Thoracic aorta (tissue), 2 donors: Measurements from ENCODE around the gene PTPRN2. TPM values are rescaled to one million over a fixed set of nuclear protein-coding genes. Genes with fewer than 3 reads are reported as not detected.

Experiments
- ATAC-seq: fragments of 150-250 bp; one replicate; pipeline ENCODE4 v1.8.0; 2017; ENCODE audit warnings: low read depth; ENCODE audit not compliant: insufficient number of reproducible peaks, low FRiP score
- DNase-seq: peaks from one replicate; pipeline ENCODE4 v3.0.0-alpha.2; 2020; ENCODE audit warnings: low spot score
- H3K27ac ChIP-seq, 2 donors: fragments of 200-600 bp; sonication (generic); 1 replicate in 1 of 2; 2 replicates in 1 of 2; pipeline ENCODE4 v1.5.1; 2016; ENCODE audit warnings: mild to moderate bottlenecking in 2 of 2, moderate library complexity in 2 of 2
- H3K27me3 ChIP-seq: fragments of 200-600 bp; sonication (generic); replicated peaks from 2 replicates; pipeline ENCODE4 v1.6.0; 2016; ENCODE audit warnings: mild to moderate bottlenecking; ENCODE audit not compliant: insufficient read depth
- H3K36me3 ChIP-seq: fragments of 200-600 bp; sonication (generic); one replicate; pipeline ENCODE4 v1.5.1; 2016
- H3K4me1 ChIP-seq, 2 donors: fragments of 200-600 bp; sonication (generic); 1 replicate in 1 of 2; 2 replicates in 1 of 2; pipeline versions ENCODE4 v1.5.1 to v1.6.0; 2016; ENCODE audit warnings: low read depth in 2 of 2, mild to moderate bottlenecking in 1 of 2; ENCODE audit not compliant: control insufficient read depth in 1 of 2
- H3K4me3 ChIP-seq: fragments of 200-600 bp; sonication (generic); 2 replicates; pipeline ENCODE4 v1.5.1; 2016; ENCODE audit warnings: mild to moderate bottlenecking
- H3K9me3 ChIP-seq: fragments of 200-600 bp; sonication (generic); 2 replicates; pipeline ENCODE4 v1.5.1; 2016
- total RNA-seq, 2 donors: library from RNA; depleted of rRNA; stranded (reverse); fragments of >200 nt; gene quantifications; one replicate each; pipeline versions ENCODE4 v1.1.0 to v1.2.3, GENCODE V29; 2016
- TF ChIP-seq, protein P1 (sequence below): fragments of 200-600 bp; sonication (generic); IDR thresholded peaks from one replicate; pipeline ENCODE4 v1.5.1; 2019; ENCODE audit warnings: antibody characterized with exemption

Gene PTPRN2
- total RNA-seq, 2 donors from 2014 or later: 2.2 to 3.1 TPM

DNA sequence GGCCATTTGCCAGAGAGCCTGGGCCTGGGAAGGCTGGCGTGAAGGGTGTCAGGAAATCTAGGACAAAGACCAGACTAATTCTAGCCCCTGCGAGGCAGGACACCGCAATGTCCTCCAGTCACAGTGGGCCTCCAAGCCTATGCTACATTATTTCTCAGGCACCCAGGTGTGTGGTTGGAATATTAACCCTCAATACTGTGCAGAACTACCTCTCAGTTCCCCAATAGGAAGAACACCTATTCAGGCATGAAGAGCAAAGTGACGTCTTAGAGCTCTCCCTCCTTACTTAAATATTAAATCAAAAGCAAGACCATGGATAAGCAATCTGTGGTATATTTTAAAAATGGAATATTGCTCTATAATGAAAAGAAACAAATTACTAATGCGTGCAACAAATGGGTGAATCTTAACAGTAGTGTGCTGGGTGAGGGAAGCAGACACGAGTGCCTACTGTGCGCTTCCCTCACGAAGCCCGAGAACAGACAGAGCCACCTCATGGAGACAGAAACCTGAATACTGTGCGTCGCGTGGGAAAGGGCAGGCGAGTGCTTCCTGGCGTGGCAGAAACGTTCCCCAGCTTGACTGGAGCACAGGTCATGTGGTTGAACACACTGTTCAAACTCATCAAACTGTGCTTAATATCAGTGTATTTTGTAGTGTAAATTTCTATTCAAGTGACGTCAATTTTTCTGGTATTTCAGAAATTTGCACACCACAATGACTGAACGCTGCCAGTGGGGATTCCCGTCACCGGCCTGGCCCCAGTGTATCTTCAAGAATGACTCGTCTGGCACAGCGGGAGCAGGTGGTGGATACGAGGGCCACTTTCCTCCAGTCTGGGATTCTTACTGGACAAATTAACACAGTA is 15.5 kb upstream of the PTPRN2 start:
- H3K27me3 ChIP-seq: no peaks in the 10 kb centered on the region
- no peak for ATAC-seq
- H3K4me3 ChIP-seq: no peak overlapping the region
- H3K27ac ChIP-seq: no peak overlapping the region
- H3K9me3 ChIP-seq: no peaks in the 10 kb centered on the region
- DNase-seq: no peak
- H3K4me1 ChIP-seq: no peaks in the 10 kb centered on the region
- no peaks in the 10 kb centered on the region for H3K36me3 ChIP-seq
- TF ChIP-seq, protein P1, sequence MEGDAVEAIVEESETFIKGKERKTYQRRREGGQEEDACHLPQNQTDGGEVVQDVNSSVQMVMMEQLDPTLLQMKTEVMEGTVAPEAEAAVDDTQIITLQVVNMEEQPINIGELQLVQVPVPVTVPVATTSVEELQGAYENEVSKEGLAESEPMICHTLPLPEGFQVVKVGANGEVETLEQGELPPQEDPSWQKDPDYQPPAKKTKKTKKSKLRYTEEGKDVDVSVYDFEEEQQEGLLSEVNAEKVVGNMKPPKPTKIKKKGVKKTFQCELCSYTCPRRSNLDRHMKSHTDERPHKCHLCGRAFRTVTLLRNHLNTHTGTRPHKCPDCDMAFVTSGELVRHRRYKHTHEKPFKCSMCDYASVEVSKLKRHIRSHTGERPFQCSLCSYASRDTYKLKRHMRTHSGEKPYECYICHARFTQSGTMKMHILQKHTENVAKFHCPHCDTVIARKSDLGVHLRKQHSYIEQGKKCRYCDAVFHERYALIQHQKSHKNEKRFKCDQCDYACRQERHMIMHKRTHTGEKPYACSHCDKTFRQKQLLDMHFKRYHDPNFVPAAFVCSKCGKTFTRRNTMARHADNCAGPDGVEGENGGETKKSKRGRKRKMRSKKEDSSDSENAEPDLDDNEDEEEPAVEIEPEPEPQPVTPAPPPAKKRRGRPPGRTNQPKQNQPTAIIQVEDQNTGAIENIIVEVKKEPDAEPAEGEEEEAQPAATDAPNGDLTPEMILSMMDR: no peak

DNA sequence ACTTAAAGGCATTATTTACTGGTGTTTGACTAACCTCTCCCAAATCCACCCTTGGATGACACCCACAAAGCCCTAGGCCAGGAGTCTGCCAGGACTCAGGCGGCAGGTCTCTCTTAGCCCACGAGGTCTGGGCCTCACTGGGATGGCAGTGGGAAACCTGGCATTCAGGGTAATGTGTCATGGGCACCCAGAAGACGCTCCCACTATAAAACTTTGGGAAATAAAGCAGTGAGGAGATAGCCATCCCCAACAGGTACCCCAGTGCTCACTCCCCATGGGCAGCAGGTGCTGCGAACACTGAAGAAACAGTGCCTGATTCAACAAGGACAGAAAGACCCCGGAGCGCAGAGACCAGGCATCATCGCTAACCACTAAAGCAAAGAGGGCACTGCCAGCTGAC is 14.4 kb upstream of the PTPRN2 start:
- no peak overlapping the region for H3K27ac ChIP-seq
- DNase-seq (no peak), ATAC-seq (no peak)
- TF ChIP-seq, protein P1: no peak
- no peaks in the 10 kb centered on the region for H3K4me1 ChIP-seq
- H3K9me3 ChIP-seq: no peaks in the 10 kb centered on the region
- no peaks in the 10 kb centered on the region for H3K27me3 ChIP-seq
- H3K36me3 ChIP-seq: no peaks in the 10 kb centered on the region
- H3K4me3 ChIP-seq: no peak overlapping the region

DNA sequence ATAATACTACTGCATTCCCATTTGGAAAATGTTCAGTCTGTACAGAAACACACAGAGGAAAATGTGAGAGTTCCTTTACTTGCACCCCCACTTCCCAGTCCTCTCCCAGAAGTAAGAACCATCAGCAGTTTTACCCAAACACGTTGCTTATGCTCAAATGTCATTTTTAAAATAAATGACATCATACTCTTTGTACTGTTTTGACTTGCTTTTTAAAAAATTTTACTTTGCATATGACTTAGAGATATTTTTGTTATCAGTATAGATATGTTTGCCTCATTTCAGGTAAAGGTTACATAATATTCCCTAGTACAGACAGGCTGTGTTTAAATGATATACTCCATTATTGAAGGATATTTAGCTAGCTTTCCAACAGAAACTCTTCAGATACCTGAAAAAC is 13.5 kb upstream of the PTPRN2 start:
- no peaks in the 10 kb centered on the region for H3K9me3 ChIP-seq
- H3K36me3 ChIP-seq: no peaks in the 10 kb centered on the region
- H3K27me3 ChIP-seq: no peaks in the 10 kb centered on the region
- ATAC-seq: no peak
- no peaks in the 10 kb centered on the region for H3K4me1 ChIP-seq
- no peak for DNase-seq
- H3K4me3 ChIP-seq: no peak overlapping the region
- H3K27ac ChIP-seq: no peak overlapping the region
- TF ChIP-seq, protein P1: no peak

DNA sequence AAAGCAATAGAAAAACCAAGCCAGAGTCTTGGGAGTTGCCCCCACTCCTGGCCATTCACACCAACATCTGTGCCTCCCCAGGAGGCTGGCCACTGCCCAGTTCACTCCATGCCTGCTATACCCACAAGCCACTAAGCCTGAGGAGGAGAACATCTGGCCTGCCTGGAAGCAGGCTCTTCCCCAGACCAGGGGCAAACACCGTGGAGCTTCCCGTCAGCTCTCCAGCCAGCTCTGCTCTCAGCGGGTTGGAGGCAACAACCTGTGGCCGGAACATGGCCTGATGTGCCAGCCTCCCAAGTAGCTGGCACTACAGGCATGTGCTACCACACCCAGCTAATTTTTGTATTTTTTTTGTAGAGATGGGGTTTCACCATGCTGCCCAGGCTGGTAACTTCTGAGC is 9.1 kb upstream of the PTPRN2 start:
- DNase-seq: no peak
- ATAC-seq: no peak
- Histone ChIP-seq H3K27ac (no peak overlapping the region), H3K27me3 (no peaks in the 10 kb centered on the region), H3K9me3 (no peaks in the 10 kb centered on the region), H3K4me3 (no peak overlapping the region), H3K36me3 (no peaks in the 10 kb centered on the region), H3K4me1 (no peaks in the 10 kb centered on the region)
- TF ChIP-seq, protein P1: no peak

DNA sequence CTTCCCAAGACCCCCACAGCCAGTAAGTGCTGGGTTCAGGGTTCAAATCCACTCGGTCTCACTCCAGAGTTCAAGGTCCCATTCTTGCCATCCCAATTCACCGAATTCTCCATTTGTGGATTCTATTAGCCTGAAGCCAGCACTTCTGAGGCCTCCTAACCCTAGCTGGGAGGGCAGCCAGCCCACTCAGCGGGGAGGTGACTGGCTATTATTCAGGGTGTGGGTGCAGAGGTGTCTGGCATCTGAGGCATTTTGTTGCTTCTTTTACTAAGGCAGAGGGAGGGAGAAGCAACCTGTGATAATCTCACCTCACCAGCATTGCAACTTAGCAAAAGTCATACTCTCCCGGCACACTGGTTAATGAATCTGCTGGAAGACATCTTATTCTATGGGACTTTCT is 8.7 kb upstream of the PTPRN2 start:
- H3K4me1 ChIP-seq: no peaks in the 10 kb centered on the region
- TF ChIP-seq, protein P1: no peak
- H3K4me3 ChIP-seq: no peak overlapping the region
- no peak overlapping the region for H3K27ac ChIP-seq
- H3K9me3 ChIP-seq: no peaks in the 10 kb centered on the region
- DNase-seq: no peak
- no peaks in the 10 kb centered on the region for H3K27me3 ChIP-seq
- no peak for ATAC-seq
- no peaks in the 10 kb centered on the region for H3K36me3 ChIP-seq
